NCI-H1105 (cell line): Measurements from ENCODE around the gene SELPLG.
"Not testable (repeated sequence)": the region's sequence is repeated elsewhere in the genome, so short reads cannot be mapped to it uniquely, and the experiment has no call there.

Experiments
- DNase-seq: peaks from one replicate; lab custom pipeline; 2025; lab: John Stamatoyannopoulos, UW

SELPLG gene

DNA sequence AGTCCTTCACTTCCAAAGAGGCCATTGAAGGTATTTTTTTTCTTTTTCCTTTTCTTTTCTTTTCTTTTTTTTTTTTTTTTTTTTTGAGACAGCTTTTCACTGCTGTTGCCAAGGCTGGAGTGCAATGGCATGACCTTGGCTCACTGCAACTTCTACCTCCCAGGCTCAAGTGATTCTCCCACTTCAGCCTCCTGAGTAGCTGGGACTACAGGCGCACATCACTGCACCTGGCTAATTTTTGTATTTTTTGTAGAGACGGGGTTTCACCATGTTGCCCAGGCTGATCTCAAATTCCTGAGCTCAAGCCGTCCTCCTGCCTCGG is 14.8 kb downstream of the SELPLG start:
- DNase-seq, result not testable (repeated sequence)

DNA sequence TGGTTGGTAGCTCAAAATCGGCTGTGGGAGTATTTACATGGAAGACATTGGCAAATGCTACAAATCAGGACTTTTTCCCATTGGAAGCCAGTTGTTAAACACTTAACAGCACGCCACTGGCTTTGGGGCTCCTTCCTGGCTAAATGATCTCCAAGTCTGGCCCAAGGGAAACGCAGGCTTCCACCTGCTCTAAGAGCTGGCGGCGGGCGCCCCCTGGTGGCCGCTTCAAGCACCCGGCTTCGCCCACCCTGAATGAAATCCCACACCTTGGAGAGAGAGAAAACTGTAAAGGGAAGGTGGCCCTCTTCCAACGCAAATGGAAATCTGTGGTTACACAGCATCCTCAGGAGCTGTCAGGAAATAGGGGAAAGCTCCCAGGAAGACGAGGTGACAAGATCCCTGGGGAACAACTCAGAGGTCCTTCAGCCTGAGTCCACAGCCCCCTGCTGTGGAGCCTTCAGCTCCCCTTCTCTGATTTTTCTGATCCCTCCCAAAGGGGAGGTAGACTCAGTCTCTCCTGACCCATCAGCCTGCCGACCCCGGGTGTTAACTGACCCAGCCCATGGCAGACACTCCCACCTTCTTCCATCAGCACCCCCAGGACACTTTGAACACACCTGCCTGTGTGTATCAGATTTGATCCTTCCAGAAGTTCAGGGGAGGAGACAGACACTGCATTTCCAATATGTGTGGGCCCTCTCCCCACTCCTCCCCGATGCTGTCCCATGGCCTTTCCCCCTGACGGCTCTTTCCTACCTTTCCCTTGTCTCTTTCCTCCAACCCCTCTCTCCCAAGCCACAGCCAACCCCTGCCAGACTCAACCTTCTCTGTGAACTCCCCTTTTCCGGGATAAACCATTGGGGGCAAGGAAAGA is 15.4 kb downstream of the SELPLG start:
- DNase-seq, result peak; percentile 79

DNA sequence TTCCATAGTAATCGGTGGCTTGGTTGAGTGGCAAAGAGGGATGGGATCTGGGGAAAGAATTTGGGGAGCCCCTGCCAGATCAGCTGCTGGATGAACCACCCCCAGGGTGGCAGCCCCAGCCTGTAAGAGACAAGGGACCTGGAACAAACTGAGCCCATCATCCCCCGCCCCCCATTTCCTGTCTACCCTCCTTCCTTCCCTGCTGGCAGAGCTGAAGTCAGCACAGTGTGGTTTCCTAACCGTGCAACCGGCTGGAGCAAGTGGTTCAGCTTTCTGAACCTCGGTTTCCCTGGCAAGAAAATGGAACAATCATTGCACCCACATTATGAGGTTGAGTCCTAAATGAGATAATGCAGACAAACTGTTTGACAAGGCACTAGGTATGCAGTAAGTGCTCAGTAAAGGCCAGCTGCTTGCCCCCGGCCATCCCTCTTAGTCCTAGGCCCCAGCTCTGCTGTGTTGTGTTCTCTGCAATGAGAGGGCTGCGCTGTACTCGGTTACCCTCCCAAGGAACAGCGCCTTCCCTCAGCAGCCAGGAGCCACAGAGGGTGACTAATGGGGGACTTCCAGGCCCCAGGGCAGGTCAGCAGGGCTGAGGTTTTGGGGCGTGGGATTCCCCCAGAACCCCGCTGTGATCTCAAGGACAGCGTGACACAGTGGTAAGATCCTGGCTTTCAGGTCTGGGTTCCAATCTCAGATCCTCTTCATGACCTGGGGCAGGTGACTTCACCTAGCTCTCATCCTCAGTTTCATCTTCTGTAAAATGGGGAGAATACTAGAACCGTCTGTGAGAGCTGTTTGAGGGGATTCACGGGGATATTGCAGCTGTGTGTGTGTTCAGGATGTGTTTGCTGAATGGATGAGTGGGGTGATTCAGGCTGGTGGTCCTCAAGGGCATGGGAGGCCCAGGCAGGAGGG is 16.5 kb downstream of the SELPLG start:
- DNase-seq, result no peak

DNA sequence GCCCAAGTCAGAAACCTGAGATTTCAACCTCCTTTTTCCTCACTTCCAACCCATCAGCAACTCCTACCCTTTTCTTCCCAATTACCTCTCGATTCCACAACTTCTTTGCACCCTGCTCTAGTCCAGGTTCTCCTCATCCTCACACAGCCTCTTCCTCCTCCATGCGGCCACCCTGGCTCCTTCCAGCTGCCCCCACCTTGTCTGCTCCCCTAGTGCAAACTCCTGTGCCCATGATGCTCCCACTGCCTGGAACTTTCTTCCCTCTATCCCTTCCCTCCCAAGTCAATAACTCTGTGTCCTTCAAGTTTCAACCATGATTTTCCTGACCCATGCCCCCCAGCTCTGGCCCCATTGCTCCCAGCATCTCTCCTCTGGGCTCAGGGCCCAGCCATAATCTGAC is 17.3 kb downstream of the SELPLG start:
- DNase-seq, result no peak

DNA sequence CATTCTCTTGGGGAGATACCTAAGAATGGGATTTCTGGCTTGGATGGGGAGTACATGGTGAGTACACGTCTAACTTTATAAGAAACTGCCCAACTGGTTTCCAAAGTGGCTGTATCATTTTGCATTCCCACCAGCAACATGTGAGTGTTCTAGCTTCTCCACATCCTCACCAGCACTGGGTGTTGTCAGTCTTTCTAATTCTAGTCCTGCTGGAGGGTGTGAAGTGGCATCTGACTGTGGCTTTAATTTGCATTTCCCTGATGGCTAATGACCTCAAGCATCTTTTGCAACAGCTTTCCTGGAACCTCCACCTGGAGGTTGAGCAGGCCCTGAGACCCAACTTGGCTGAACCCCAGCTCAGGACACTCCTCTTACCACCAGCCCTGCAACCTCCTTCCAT is 17.8 kb downstream of the SELPLG start:
- no peak for DNase-seq

DNA sequence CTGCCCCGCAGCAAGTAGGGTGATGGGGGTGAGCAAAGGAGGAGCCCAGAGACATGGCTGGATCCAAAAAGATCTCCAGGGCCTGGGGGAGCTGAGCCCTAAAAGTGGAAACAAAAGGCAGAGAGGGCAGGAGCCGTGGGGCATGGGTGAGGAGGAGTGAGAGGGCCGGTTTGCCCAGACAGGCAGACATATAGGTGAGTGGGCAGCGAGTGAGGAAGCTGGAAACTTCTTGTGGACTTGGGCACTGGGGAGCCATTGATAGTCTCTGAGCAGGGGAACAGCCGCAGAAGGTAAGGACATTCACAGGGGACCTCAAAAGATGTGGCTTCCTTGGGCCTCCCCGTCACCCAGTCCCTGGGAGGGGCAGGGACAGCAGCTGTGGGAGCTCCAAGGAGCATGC is 19.1 kb downstream of the SELPLG start:
- no peak for DNase-seq

DNA sequence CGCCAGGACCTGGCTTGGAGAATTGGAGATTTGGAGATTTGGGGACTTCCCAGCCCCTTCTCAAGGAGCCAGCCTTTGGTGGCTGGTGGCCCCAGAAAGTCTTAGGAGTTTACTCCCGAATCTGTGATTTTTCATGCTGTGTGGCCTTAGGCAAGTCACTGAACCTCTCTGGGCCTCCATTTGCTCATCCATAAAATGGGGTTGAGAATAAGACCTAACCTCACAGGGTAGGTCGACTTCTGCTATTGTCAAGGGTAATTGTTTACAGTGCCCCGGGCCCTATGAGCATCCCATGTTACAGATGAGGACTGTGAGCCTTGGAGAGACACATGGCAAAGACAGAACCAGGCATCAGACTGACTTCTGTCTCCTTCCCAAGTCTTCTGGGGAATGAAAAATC is 19.7 kb downstream of the SELPLG start:
- DNase-seq, result no peak

DNA sequence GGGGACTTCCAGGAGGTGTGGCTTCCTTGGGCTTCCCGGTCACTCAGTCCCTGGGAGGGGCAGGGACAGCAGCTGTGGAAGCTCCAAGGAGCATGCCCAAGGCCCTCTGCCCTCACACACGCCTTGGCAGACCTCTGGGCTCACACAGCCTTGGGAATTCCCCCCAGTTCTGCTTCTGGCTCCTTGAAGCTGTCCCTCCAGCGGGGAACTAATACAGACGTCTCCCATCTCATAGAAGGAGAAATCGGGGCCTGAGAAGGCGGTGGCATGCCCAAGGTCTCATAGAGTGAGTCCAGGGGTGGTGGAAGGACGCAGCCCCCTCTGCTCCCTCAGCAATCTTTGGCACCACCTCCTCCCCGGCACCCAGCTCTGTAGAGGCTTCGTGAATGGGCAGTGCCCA is 20.1 kb downstream of the SELPLG start:
- DNase-seq, result no peak

DNA sequence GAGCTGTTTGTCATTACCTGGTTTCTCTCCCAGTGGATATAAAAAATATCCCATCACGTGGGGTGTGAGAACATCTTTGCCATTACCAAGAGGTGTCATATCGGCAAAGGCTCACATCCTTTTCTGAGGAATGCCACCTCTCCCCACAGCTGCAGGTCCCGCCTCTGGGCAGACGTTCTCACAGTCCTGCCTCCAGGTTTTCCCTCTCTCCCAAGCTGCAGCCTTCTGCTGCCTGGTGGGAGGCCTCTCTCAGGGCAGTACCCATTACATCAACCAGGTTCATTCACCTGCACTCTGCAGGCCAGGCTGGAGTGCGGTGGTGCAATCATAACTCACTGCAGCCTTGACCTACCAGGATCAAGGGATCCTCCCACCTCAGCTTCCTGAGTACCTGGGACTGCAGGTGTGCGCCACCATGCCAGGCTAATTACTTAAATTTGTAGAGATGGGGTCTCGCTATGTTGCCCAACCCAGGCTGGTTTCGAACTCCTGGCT is 20.9 kb downstream of the SELPLG start:
- DNase-seq, result no peak

DNA sequence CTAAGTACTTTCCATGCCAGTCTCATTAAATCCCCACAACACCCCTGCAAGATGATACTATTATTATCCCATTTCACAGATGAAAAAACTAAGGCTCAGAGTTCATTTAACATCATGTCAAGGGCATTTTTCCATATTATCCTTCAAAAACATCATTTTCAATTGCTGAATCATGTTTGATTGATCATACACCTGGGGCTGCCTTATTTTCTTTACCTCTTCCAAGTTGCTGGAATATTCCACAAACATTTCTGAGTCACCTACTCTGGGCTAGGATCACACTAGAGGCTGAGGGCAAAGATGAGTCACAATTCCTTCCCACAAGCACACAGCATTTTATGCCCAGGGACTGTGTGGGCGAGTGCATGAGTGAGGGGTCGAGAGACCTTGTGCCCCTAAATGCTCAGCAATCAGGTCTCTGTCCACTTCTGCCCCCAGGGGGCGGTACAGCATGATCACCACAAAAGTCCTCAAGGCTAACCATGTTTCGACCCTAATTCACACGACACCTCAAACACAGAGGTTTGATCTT is 21.7 kb downstream of the SELPLG start:
- DNase-seq, result no peak

DNA sequence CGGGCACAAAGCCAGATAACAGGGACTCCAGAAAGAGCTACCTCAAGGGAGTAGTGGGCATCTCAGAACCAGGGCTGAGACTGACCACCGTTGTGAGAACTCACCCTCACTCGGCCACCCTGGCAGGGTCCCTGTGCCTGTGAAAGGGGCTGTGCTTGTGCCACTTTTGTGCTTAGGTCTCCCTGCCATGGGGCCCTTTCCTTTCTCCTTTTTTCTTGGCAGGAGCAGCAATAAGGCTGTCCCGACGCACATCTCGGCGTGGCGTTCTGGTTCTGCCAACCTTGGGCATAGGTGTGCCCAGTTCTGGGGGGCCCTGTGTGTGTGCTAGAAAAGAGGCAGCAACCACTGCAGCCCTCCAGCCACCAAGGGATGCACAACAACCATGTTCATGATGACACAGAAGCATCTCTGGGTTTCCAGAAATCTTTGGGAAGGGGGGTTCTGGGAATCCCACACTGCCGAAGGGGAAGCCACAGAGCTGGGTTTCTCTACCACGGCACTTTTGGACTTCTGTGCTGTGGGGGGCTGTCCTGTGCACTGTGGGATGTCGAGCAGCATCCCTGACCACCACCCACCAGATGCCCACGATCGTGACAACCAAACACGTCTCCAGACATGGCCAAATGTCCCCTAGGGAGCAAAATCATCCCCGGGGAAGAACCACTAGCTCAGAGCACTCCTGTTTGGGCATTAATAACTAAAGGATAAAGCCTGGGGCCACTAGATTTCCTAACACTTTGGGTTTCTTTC is 22.7 kb downstream of the SELPLG start:
- DNase-seq, result no peak

DNA sequence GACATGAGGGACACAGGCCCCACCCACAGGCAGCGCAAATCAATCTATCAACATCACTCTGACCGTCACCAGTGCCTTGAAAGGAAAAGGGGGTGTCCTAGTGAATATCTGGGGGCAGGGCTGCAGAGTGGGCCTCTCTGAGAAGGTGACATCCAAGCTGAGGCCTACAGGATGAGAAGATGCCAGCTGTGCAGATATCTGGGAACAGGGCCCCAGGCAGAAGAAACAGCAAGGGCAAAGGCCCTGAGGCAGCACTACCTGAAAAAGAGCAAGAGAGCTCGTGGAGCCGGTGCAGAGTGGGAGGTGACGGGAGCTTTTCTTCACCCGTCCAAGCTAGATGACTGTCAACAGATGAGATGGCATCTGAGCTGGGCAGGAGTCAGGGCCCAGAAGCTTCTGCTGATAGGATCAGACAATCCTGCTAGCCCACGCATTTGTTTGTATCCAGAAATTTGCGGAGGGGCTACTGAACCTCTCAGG is 23.3 kb downstream of the SELPLG start:
- no peak for DNase-seq

DNA sequence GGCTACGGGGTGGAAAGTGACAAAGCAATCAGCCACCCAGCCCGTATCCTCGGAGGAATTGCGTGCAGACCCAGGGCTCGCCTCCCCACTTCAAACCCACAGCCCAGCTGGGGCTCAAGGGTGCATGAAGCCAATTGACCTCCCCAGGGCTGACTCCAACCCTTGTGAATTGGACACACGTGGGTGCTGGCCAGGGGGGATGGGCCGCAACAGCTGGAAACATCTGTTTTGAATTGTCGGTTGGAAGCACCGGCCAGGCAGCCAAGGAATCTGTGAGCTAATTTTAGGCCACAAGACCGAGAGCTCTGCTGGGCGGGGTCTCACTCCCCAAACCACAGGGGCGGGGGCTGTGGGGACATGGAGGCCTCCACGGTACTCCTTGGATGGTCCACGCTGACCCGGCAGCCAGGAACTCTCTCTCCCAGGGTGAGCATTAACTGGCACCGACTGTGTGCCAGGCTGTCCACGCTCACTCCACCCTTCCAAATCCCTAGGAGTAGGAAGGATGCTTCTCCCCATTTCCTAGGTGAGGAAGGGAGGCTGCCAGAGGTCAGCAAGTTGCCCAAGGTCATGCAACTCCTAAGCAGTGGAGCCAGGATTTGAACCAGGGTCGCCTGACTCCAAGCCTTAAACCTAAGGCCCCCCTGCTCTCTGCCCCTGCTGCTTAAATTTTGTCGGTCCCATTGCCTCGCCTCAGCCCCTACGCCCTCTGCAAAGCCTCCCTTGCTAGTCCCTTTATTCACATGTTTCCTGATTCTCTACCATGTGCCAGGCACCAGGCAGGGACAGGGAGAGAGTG is 24.0 kb downstream of the SELPLG start:
- no peak for DNase-seq

DNA sequence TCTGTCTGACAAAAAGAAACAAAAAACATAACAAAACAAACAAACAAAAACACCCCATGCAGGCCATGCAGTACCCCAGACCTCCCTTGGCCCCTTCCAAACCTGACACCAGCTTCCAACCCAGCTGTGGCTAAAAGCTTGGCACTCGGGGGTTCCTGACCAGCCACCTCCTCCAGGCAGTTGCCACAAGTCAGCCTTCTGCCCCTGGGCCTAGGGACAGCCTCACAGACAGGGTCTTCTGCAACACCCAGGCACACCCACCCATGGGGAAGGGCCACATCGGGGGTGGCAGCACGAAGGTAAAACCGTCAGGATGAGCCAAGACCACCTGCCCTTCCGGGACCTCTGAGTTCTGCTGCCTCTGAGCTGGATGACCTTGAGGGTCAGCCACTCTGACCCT is 25.1 kb downstream of the SELPLG start:
- no peak for DNase-seq

DNA sequence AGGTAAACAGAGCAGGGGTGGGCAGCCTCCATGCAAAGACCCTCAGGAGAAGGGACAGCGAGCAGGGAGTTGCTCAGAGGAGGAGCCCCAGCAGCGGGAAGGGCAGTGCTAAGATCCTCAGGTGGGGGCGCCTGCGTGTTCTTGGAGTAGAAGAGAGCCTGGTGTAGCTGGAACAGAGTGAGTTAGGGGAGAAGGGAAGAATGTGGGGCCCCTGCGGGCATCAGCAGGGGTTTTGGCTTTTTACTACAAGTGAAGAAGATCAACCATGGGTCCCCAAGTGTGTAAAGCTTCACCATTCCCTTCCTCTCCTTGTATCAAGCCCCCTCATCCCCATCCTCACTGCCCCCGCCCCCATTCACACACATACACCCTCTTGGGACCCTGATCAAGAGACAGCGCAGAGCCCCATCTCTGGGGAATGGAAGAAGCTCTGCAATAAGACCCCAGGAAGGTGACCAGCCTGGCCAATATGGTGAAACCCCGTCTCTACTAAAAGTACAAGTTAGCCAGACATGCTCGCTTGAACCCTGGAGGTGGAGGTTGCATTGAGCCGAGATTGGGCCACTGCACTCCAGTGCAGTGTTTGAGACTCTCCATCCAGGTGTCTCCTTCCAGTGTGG is 25.6 kb downstream of the SELPLG start:
- DNase-seq, result no peak

DNA sequence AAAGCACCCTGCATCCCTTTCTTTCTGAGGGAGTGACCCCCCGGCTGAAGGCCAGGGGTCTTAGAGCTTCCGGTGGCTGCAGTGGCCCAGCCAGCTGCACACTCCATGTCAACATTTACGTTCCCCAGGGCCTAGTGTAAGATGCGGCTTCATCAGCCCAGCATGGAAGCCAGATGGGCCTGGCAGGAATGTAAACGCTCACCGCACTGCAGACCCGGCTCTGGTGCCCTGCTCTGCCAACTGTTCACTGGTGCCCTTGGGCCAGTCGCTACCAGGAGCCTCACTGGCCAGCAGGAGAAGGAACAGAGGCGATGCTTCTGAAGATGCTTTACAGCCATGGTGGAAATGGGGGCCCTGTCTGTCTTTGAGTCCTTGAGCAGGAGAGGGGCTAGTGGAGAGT is 27.2 kb downstream of the SELPLG start:
- no peak for DNase-seq

DNA sequence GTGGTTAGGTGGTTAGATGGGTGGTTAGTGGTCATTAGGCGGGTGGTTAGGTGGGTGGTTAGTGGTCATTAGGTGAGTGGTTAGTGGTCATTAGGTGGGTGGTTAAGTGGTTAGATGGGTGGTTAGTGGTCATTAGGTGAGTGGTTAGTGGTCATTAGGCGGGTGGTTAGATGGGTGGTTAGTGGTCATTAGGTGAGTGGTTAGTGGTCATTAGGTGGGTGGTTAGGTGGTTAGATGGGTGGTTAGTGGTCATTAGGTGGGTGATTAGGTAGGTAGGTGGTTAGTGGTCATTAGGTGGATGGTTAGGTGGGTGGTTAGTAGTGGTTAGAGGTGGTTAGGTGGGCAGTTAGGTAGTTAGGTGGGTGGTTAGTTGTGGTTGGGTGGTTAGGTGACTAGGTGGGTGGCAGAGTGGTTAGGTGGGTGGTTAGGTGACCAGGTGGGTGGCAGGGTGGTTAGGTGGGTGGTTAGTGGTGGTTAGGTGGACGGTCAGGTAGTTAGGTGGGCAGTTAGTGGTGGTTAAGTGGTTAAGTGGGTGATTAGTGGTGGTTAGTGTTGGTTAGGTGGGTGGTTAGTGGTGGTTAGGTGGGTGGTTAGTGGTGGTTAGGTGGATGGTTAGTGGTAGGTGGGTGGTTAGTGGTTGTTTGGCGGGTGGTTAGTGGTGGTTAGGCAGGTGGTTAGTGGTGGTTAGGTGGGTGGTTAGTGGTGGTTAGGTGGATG is 27.8 kb downstream of the SELPLG start:
- DNase-seq, result no peak

DNA sequence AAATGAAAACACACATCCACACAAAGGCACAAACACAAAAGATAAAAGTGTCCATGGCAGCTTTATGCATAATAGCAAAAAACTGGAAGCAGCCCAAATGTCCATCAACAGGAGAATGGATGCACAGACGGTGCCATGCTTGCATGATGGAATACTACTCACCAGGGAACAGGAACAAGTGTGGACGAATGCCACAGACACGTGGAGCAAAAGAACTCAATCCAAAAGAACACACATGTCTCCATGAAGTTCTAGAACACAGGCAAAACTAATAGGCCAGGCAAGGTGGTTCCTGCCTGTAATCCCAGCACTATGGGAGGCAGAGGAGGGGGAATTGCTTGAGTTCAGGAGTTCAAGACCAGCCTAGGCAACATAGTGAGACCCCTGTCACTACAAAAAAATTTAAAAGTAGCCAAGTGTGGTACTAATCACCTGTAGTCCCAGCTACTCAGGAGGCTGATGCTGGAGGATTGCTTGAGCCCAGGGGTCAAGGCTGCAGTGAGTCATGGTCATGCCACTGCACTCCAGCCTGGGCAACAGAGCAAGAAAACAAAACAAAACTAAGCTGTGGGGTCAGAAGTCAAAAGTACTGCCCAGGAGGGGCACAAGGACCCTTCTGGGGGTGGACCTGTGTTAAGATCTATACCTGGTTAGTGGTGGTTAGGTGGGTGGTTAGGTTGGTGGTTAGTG is 28.5 kb downstream of the SELPLG start:
- DNase-seq, result no peak

DNA sequence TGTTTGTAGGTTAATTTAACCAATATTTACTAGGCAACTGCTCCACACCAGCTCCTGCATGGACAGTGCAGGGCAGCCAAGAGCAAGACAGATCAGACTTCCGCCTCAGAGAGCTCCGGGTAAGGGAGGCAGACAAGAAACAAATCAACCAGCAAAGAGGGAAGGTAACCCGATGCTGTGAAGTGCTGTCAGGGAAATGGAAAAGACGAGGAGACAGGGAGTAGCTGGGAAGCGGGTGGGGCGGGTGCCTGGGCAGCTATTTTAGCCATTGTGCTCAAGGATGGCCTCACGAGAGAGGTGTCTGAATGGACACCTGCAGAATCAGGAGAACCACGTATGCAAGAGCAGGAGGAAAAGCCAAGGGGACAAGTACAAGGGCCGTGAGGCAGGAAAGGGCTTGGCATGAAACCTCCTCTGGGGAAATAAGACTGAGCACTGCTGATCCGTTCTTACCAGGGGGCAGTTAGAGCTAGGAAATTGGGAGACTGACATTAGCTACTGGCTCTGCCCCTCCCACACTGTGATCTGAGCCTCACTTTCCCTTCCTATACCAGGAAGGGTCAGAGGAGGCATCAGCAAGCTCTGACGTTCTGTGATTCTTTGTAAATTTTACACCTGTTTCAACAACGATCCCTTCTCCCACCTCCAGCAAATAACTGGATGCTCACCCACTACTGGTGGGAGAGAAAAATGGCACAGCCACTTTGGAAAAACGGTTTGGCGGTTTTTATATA is 29.3 kb downstream of the SELPLG start:
- DNase-seq, result no peak
